Neural cell (in vitro differentiated cells): ENCODE measurements around the gene CEP350. TPM values are rescaled to one million over a fixed set of nuclear protein-coding genes. Genes with fewer than 3 reads are reported as not detected.

Experiments
- H2AFZ ChIP-seq: fragments of 200-600, 300-800 bp; sonication (generic), shearing (Covaris generic); 2 replicates; pipeline ENCODE4 v1.6.0; 2014; ENCODE audit warnings: low read depth, mild to moderate bottlenecking, antibody characterized with exemption, low read length, moderate library complexity
- H3F3A ChIP-seq: fragments of 200-600 bp; shearing (Covaris generic); 2 replicates; pipeline ENCODE4 v1.6.1; 2016; ENCODE audit warnings: mild to moderate bottlenecking, moderate library complexity, mixed read lengths, antibody characterized with exemption, low read length; ENCODE audit not compliant: insufficient read depth, poor library complexity, severe bottlenecking
- H3K27ac ChIP-seq: fragments of 200-600, 300-800 bp; sonication (generic), shearing (Covaris generic); 2 replicates; pipeline ENCODE4 v1.5.1; 2014; ENCODE audit warnings: mild to moderate bottlenecking, low read length, moderate library complexity
- H3K27me3 ChIP-seq: fragments of 300-800, 200-600 bp; sonication (generic), shearing (Covaris generic); 2 replicates; pipeline ENCODE4 v1.6.0; 2014; ENCODE audit warnings: mild to moderate bottlenecking, low read depth, low read length, moderate library complexity; ENCODE audit not compliant: insufficient read depth
- H3K36me3 ChIP-seq: fragments of 300-800, 200-600 bp; sonication (generic), shearing (Covaris generic); 2 replicates; pipeline ENCODE4 v1.5.1; 2014; ENCODE audit warnings: mild to moderate bottlenecking, antibody characterized with exemption, low read length, moderate library complexity; ENCODE audit not compliant: insufficient read depth
- H3K4me2 ChIP-seq: fragments of 300-800, 200-600 bp; sonication (generic), shearing (Covaris generic); 2 replicates; pipeline ENCODE4 v1.6.0; 2014; ENCODE audit warnings: mild to moderate bottlenecking, low read length
- H3K4me3 ChIP-seq: fragments of 300-800, 200-600 bp; sonication (generic), shearing (Covaris generic); 2 replicates; pipeline ENCODE4 v1.5.1; 2014; ENCODE audit warnings: mild to moderate bottlenecking, low read length, moderate library complexity
- H3K79me2 ChIP-seq: fragments of 200-600 bp; shearing (Covaris generic); replicated peaks from 2 replicates; pipeline ENCODE4 v1.6.0; 2014; ENCODE audit warnings: mild to moderate bottlenecking, low read length, moderate library complexity; ENCODE audit not compliant: insufficient read depth
- H3K9ac ChIP-seq: fragments of 300-800, 200-600 bp; sonication (generic), shearing (Covaris generic); 2 replicates; pipeline ENCODE4 v1.6.1; 2016; ENCODE audit warnings: mild to moderate bottlenecking, low read length, mixed read lengths
- H3K9me2 ChIP-seq: fragments of 200-600 bp; shearing (Covaris generic); 2 replicates; pipeline ENCODE4 v1.6.1; 2016; ENCODE audit warnings: mild to moderate bottlenecking, low read length, mixed read lengths; ENCODE audit not compliant: insufficient read depth
- H3K9me3 ChIP-seq: fragments of 200-600, 300-800 bp; sonication (generic), shearing (Covaris generic); 2 replicates; pipeline ENCODE4 v1.6.1; 2016; ENCODE audit warnings: mild to moderate bottlenecking, mixed run types, low read length, moderate library complexity, mixed read lengths
- H4K20me1 ChIP-seq: fragments of 200-600 bp; shearing (Covaris generic); 2 replicates; pipeline ENCODE4 v1.6.1; 2016; ENCODE audit warnings: mild to moderate bottlenecking, mixed run types; ENCODE audit not compliant: insufficient read depth
- CTCF ChIP-seq: fragments of 450-650 bp; IDR thresholded peaks from 2 replicates; pipeline ENCODE4 v1.5.1; 2014; ENCODE audit warnings: antibody characterized with exemption, mild to moderate bottlenecking, moderate library complexity; ENCODE audit not compliant: poor library complexity, severe bottlenecking
- EP300 ChIP-seq: fragments of 450-650 bp; conservative IDR thresholded peaks from 2 replicates; pipeline ENCODE4 v1.6.1; 2014; ENCODE audit warnings: antibody characterized with exemption, mild to moderate bottlenecking, moderate library complexity; ENCODE audit not compliant: poor library complexity, severe bottlenecking
- EZH2 ChIP-seq: fragments of 200-600, 300-800 bp; shearing (Covaris generic), sonication (generic); IDR thresholded peaks from 2 replicates; pipeline ENCODE4 v1.6.1; 2014; ENCODE audit warnings: antibody characterized with exemption, low read length, borderline replicate concordance, mild to moderate bottlenecking; ENCODE audit not compliant: insufficient read depth, poor library complexity, severe bottlenecking
- MXI1 ChIP-seq: fragments of 450-650 bp; conservative IDR thresholded peaks from 2 replicates; pipeline ENCODE4 v1.6.1; 2014; ENCODE audit warnings: antibody characterized with exemption, mild to moderate bottlenecking; ENCODE audit not compliant: poor library complexity, severe bottlenecking
- POLR2AphosphoS5 ChIP-seq: IDR thresholded peaks from 2 replicates; pipeline ENCODE4 v1.6.1; 2012
- RAD21 ChIP-seq: fragments of 450-650 bp; conservative IDR thresholded peaks from 2 replicates; pipeline ENCODE4 v1.6.1; 2014; ENCODE audit warnings: antibody characterized with exemption, mild to moderate bottlenecking, moderate library complexity
- SMC3 ChIP-seq: fragments of 450-650 bp; conservative IDR thresholded peaks from 2 replicates; pipeline ENCODE4 v1.6.1; 2014; ENCODE audit warnings: antibody characterized with exemption, mild to moderate bottlenecking, moderate library complexity; ENCODE audit not compliant: poor library complexity
- TAF1 ChIP-seq: IDR thresholded peaks from 2 replicates; pipeline ENCODE4 v1.6.1; 2012; ENCODE audit warnings: low read depth
- polyA plus RNA-seq: library from polyadenylated mRNA; depleted of rRNA; stranded (reverse); fragments of >200 nt; gene quantifications from 2 replicates; pipeline ENCODE4 v1.2.3, GENCODE V29; 2014
- TF ChIP-seq, protein P1 (sequence below): IDR thresholded peaks from 2 replicates; pipeline ENCODE4 v1.6.1; 2012; ENCODE audit warnings: borderline replicate concordance

Gene CEP350
- polyA plus RNA-seq, 1 donor from 2014 or later: 28.1 TPM

- no peak overlapping the region for H3K4me2 ChIP-seq
Measured at GRCh38 chr1:180071759-180072158, 117.1 kb downstream of the CEP350 start.

GRCh38 chr1:180080439-180080838 lies 125.8 kb downstream of the CEP350 start:
- H3K9me2 ChIP-seq: no peaks in the 10 kb centered on the region
- H3K27me3 ChIP-seq: no peaks in the 10 kb centered on the region
- no peaks in the 10 kb centered on the region for H3K79me2 ChIP-seq
- H2AFZ ChIP-seq: no peak overlapping the region
- H4K20me1 ChIP-seq: no peaks in the 10 kb centered on the region
- no peak overlapping the region for H3K4me2 ChIP-seq
- TF ChIP-seq, protein P1, sequence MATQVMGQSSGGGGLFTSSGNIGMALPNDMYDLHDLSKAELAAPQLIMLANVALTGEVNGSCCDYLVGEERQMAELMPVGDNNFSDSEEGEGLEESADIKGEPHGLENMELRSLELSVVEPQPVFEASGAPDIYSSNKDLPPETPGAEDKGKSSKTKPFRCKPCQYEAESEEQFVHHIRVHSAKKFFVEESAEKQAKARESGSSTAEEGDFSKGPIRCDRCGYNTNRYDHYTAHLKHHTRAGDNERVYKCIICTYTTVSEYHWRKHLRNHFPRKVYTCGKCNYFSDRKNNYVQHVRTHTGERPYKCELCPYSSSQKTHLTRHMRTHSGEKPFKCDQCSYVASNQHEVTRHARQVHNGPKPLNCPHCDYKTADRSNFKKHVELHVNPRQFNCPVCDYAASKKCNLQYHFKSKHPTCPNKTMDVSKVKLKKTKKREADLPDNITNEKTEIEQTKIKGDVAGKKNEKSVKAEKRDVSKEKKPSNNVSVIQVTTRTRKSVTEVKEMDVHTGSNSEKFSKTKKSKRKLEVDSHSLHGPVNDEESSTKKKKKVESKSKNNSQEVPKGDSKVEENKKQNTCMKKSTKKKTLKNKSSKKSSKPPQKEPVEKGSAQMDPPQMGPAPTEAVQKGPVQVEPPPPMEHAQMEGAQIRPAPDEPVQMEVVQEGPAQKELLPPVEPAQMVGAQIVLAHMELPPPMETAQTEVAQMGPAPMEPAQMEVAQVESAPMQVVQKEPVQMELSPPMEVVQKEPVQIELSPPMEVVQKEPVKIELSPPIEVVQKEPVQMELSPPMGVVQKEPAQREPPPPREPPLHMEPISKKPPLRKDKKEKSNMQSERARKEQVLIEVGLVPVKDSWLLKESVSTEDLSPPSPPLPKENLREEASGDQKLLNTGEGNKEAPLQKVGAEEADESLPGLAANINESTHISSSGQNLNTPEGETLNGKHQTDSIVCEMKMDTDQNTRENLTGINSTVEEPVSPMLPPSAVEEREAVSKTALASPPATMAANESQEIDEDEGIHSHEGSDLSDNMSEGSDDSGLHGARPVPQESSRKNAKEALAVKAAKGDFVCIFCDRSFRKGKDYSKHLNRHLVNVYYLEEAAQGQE: no peak
- TF ChIP-seq CTCF (no peak), MXI1 (no peak), RAD21 (no peak)
- no peak overlapping the region for H3K9ac ChIP-seq
- H3K27ac ChIP-seq: no peak overlapping the region
- H3K9me3 ChIP-seq: no peaks in the 10 kb centered on the region
- peaks cover 2% of the 10 kb centered on the region for H3K36me3 ChIP-seq
- H3K4me3 ChIP-seq: no peak overlapping the region
- H3F3A ChIP-seq: no peaks in the 10 kb centered on the region

More at GRCh38 chr1:180071759-180072158, 117.1 kb downstream of the CEP350 start:
- Histone ChIP-seq H3K9ac (no peak overlapping the region), H3K9me3 (no peaks in the 10 kb centered on the region), H3K27me3 (no peaks in the 10 kb centered on the region), H2AFZ (no peak overlapping the region), H4K20me1 (no peaks in the 10 kb centered on the region), H3K27ac (no peak overlapping the region), H3K4me3 (no peak overlapping the region), H3K36me3 (peaks cover 3% of the 10 kb centered on the region), H3K79me2 (no peaks in the 10 kb centered on the region), H3K9me2 (no peaks in the 10 kb centered on the region), H3F3A (no peaks in the 10 kb centered on the region)
- TF ChIP-seq CTCF (no peak), EZH2 (no peak), EP300 (no peak), RAD21 (no peak), SMC3 (no peak), TAF1 (no peak), MXI1 (no peak), POLR2AphosphoS5 (no peak)
- TF ChIP-seq, protein P1: no peak
